ENCODE measurements around the gene MTHFD2. TPM values are rescaled to one million over a fixed set of nuclear protein-coding genes. Genes with fewer than 3 reads are reported as not detected.

MTHFD2 gene
- total RNA-seq, 4 donors from 2014 or later = 2.2 to 220 (median 17.8) TPM

- Histone ChIP-seq H3K36me3 (no peaks in the 10 kb centered on the region), H3K4me3 (no peak overlapping the region), H3K9me3 (no peaks in the 10 kb centered on the region), H3K27me3 (no peaks in the 10 kb centered on the region), H3K27ac (no peak overlapping the region), H3K4me1 (peaks cover 0 to 3% (median 0%) of the 10 kb centered on the region in 4 donors)
- intact Hi-C loops (cut with DNase I; ENCODE audit: low total_unique reads) = no loop called here
- DNase-seq = peak; percentile 50
- 37 to 44% methylated on average over 4 to 6 of the region's 6 CpGs for WGBS, 2 donors (ENCODE audit: low coverage in 1 of 2)
- TF ChIP-seq POLR2AphosphoS5 (IDR thresholded peaks at IDR 0.05) (no peak), POLR2A (IDR thresholded peaks at IDR 0.05) (no peak), CTCF (IDR thresholded peaks at IDR 0.05) (peak in 4 of 5 experiments; percentile 13 to 35 (median 23))
- in situ Hi-C loops (cut with MboI; ENCODE audit: low pct_ligation_motif_present in 1 of 4, low pct_unique_long_range_greater_than_20kb in 1 of 4, low sequenced_read_pairs in 3 of 4) = loop anchor here in 1 of 4 donors (10.0 kb wide), 1 partner anchor 73 kb away; no protein-coding TSS in a partner anchor
These were observed 62.9 kb downstream of the MTHFD2 start for GRCh38 chr2:74261204-74261864.

- H3K4me1 ChIP-seq = peaks cover 0 to 8% (median 4%) of the 10 kb centered on the region in 4 donors
- DNase-seq = no peak
- no peaks in the 10 kb centered on the region for H3K27me3 ChIP-seq
- TF ChIP-seq CTCF (IDR thresholded peaks at IDR 0.05) (no peak), EP300 (IDR thresholded peaks at IDR 0.05; ENCODE audit: low read depth) (no peak), POLR2AphosphoS5 (IDR thresholded peaks at IDR 0.05) (no peak), POLR2A (IDR thresholded peaks at IDR 0.05) (no peak)
- in situ Hi-C loops (cut with MboI; ENCODE audit: low pct_ligation_motif_present in 1 of 4, low pct_unique_long_range_greater_than_20kb in 1 of 4, low sequenced_read_pairs in 3 of 4) = loop anchor here in 1 of 4 donors (10.0 kb wide), 1 partner anchor 72 kb away; no protein-coding TSS in a partner anchor
- intact Hi-C loops (cut with DNase I; ENCODE audit: low total_unique reads) = no loop called here
- no peaks in the 10 kb centered on the region for H3K36me3 ChIP-seq
- H3K4me3 ChIP-seq = no peak overlapping the region
- no peaks in the 10 kb centered on the region for H3K9me3 ChIP-seq
- WGBS, 2 donors (ENCODE audit: low coverage in 1 of 2) = 94 to 96% methylated on average over 3 to 6 of the region's 6 CpGs
- no peak overlapping the region for H3K27ac ChIP-seq
These were observed 64.3 kb downstream of the MTHFD2 start for GRCh38 chr2:74262681-74263080.

- no peaks in the 10 kb centered on the region for H3K36me3 ChIP-seq
- no peaks in the 10 kb centered on the region for H3K9me3 ChIP-seq
- peaks cover 0 to 11% (median 7%) of the 10 kb centered on the region in 4 donors for H3K4me1 ChIP-seq
- no peak overlapping the region for H3K27ac ChIP-seq
- H3K4me3 ChIP-seq = no peak overlapping the region
- intact Hi-C loops (cut with DNase I; ENCODE audit: low total_unique reads) (no loop called here), in situ Hi-C loops (cut with MboI; ENCODE audit: low pct_ligation_motif_present in 1 of 4, low pct_unique_long_range_greater_than_20kb in 1 of 4, low sequenced_read_pairs in 3 of 4) (loop anchor here in 1 of 4 donors (10.0 kb wide), 1 partner anchor 71 kb away; no protein-coding TSS in a partner anchor)
- 35 to 44% methylated on average over 1 of the region's 1 CpG for WGBS, 2 donors (ENCODE audit: low coverage in 1 of 2)
- TF ChIP-seq POLR2A (IDR thresholded peaks at IDR 0.05) (no peak), POLR2AphosphoS5 (IDR thresholded peaks at IDR 0.05) (no peak), CTCF (IDR thresholded peaks at IDR 0.05) (no peak), EP300 (IDR thresholded peaks at IDR 0.05; ENCODE audit: low read depth) (no peak)
- no peaks in the 10 kb centered on the region for H3K27me3 ChIP-seq
- no peak for DNase-seq
These were observed 65.9 kb downstream of the MTHFD2 start for GRCh38 chr2:74264281-74264680.

GRCh38 chr2:74267068-74267467 is 68.7 kb downstream of the MTHFD2 start:
- 20 to 30% methylated on average over 2 to 4 of the region's 4 CpGs for WGBS, 2 donors (ENCODE audit: low coverage in 1 of 2)
- no peak for TF ChIP-seq POLR2A (IDR thresholded peaks at IDR 0.05)
- peak in 2 of 3 donors; percentile 32 to 63 for TF ChIP-seq POLR2AphosphoS5 (IDR thresholded peaks at IDR 0.05)
- TF ChIP-seq EP300 (IDR thresholded peaks at IDR 0.05; ENCODE audit: low read depth) = peak; percentile 7
- TF ChIP-seq CTCF (IDR thresholded peaks at IDR 0.05) = peak; percentile 31 to 84 (median 52)
- peak; percentile 79 for DNase-seq
- no peaks in the 10 kb centered on the region for H3K9me3 ChIP-seq
- peak overlapping the region; percentile 60 to 78 (median 76) for H3K27ac ChIP-seq
- H3K36me3 ChIP-seq = no peaks in the 10 kb centered on the region
- no peak overlapping the region for H3K4me3 ChIP-seq
- in situ Hi-C loops (cut with MboI; ENCODE audit: low pct_ligation_motif_present in 1 of 4, low pct_unique_long_range_greater_than_20kb in 1 of 4, low sequenced_read_pairs in 3 of 4) = loop anchor here in 1 of 4 donors (10.0 kb wide), 1 partner anchor 68 kb away; no protein-coding TSS in a partner anchor
- H3K4me1 ChIP-seq = peaks cover 0 to 9% (median 6%) of the 10 kb centered on the region in 4 donors
- intact Hi-C loops (cut with DNase I; ENCODE audit: low total_unique reads) = no loop called here
- no peaks in the 10 kb centered on the region for H3K27me3 ChIP-seq

Other genes with a start within 250 kb of the MTHFD2 start
- gene TET3, start 213.7 kb upstream of the MTHFD2 start, total RNA-seq = 10 to 100 TPM; 20.2 to 26.9 (median 22.5) TPM
- gene BOLA3, start 50.7 kb upstream of the MTHFD2 start, total RNA-seq = 10 to 100 TPM in 2 of 4 donors, 1 to 10 TPM in 1, not detected in 1; 3.0 to 51.5 (median 44.0) TPM
- gene MOB1A, start 19.7 kb upstream of the MTHFD2 start, total RNA-seq = 10 to 100 TPM; 43.0 to 91.9 (median 68.8) TPM
- gene SLC4A5, start 144.8 kb downstream of the MTHFD2 start, total RNA-seq = 1 to 10 TPM in 3 of 4 donors, under 1 TPM in 1; 0.37 to 6.1 (median 3.5) TPM
- 100 to 1,000 TPM; 109 to 134 (median 122) TPM for gene DCTN1, start 181.7 kb downstream of the MTHFD2 start, total RNA-seq
- 1 to 10 TPM in 1 of 4 donors, under 1 TPM in 1, not detected in 2; 0.82 to 1.3 TPM for gene C2orf81, start 223.0 kb downstream of the MTHFD2 start, total RNA-seq
- gene WDR54, start 223.1 kb downstream of the MTHFD2 start, total RNA-seq = 1 to 10 TPM in 2 of 4 donors, not detected in 2; 2.3 to 7.0 TPM
- 10 to 100 TPM; 29.7 to 46.4 (median 41.9) TPM for gene RTKN, start 243.3 kb downstream of the MTHFD2 start, total RNA-seq